ENCODE data around the gene HACD2. TPM values are rescaled to one million over a fixed set of nuclear protein-coding genes. Genes with fewer than 3 reads are reported as not detected.

Gene HACD2
- total RNA-seq, 2 donors from 2014 or later, result 22.7 to 28.6 TPM

DNA sequence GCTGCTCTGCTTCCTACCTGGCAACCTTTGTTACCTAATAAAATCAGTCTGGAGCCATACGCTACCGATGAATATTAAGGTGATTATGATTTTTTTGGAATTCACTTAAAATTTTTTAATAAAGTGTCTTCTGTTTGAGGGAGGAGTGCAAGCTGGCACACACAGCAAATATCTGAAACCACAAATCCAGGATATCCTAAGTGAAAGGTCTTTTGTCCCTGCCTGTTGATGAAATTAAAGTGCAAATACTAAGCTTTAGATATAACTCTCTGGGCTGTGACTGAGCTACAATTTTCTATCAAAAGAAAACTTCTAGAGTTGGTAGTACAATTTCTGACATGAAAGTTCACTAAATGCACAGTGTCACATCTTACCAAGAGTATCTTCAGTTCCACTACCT is 23.7 kb downstream of the HACD2 start:
- no peak for DNase-seq (ENCODE audit: low spot score)
- H3K27ac ChIP-seq, result no peak overlapping the region

DNA sequence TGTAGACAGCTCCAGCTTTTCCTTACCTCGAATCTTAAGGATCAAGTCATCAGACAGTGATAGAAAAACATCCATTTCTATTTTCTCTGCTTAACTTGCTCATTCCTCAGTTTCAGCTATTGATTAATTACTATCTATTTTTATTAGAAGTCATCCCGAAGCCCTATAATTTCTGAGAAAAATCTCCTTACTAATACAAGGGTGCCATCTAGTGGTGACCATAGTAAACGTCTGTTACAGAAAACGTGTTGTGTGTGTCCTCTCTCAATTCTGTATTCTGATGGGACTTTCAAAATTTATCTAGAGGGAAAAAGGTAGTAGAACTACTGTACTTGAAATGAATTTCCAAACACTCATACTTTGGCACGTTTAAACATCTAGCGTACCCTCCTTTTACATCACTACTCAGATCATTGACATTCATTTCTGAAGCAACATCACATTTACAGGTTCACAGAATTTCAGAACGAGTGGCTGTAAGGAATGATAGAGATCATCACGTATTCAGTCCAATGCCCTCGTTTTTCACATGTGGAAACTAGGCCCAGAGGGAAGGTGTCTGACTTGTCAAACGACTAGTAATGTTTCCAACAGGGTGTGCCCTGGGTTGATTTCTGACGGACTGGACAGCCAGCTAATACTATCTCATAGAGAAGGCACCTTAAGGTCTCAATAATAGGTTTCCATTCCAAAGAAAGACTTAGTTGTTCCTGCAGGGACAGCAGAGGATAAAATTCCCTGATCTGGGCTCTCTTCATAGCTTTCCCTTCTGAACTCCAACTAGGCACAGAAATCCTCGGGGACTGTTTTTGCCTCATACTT is 25.6 kb downstream of the HACD2 start:
- no peak for DNase-seq (ENCODE audit: low spot score)
- H3K9me3 ChIP-seq, result peaks cover 0 to 8% of the 10 kb centered on the region in 2 donors
- H3K4me1 ChIP-seq, result no peaks in the 10 kb centered on the region
- no peaks in the 10 kb centered on the region for H3K36me3 ChIP-seq
- no peak overlapping the region for H3K4me3 ChIP-seq
- TF ChIP-seq, protein P1, sequence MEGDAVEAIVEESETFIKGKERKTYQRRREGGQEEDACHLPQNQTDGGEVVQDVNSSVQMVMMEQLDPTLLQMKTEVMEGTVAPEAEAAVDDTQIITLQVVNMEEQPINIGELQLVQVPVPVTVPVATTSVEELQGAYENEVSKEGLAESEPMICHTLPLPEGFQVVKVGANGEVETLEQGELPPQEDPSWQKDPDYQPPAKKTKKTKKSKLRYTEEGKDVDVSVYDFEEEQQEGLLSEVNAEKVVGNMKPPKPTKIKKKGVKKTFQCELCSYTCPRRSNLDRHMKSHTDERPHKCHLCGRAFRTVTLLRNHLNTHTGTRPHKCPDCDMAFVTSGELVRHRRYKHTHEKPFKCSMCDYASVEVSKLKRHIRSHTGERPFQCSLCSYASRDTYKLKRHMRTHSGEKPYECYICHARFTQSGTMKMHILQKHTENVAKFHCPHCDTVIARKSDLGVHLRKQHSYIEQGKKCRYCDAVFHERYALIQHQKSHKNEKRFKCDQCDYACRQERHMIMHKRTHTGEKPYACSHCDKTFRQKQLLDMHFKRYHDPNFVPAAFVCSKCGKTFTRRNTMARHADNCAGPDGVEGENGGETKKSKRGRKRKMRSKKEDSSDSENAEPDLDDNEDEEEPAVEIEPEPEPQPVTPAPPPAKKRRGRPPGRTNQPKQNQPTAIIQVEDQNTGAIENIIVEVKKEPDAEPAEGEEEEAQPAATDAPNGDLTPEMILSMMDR (IDR thresholded peaks at IDR 0.05), result peak; percentile 62 to 85
- no peaks in the 10 kb centered on the region for H3K27me3 ChIP-seq
- no peak overlapping the region for H3K27ac ChIP-seq

More for the DNA sequence above, 23.7 kb downstream of the HACD2 start:
- no peaks in the 10 kb centered on the region for H3K27me3 ChIP-seq
- H3K9me3 ChIP-seq, result no peaks in the 10 kb centered on the region
- no peaks in the 10 kb centered on the region for H3K4me1 ChIP-seq
- TF ChIP-seq, protein P1 (IDR thresholded peaks at IDR 0.05), result no peak
- H3K4me3 ChIP-seq, result no peak overlapping the region
- H3K36me3 ChIP-seq, result no peaks in the 10 kb centered on the region

DNA sequence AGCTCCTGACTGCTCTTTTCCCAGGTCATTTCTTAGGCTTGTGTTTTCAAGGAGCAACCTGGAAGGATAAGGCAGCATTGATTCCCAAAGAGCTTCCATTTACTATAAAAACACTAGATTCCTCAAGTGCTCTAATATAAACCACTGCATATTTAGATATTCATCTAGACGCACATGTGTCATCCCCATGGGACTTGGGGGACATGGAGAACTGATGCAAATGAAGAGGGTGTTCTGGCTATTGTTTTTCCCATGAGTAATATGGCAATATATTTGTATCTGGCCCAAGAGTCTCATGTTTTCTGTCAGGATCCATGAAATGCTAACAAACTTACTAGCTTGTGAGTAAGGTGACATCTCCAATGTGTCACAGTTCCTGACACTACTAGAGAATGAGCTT is 31.3 kb downstream of the HACD2 start:
- TF ChIP-seq, protein P1 (IDR thresholded peaks at IDR 0.05), result no peak
- peaks cover 9% of the 10 kb centered on the region for H3K36me3 ChIP-seq
- no peaks in the 10 kb centered on the region for H3K27me3 ChIP-seq
- H3K9me3 ChIP-seq, result peaks cover 0 to 23% of the 10 kb centered on the region in 2 donors
- no peak for DNase-seq (ENCODE audit: low spot score)
- no peak overlapping the region for H3K4me3 ChIP-seq
- no peak overlapping the region for H3K27ac ChIP-seq
- H3K4me1 ChIP-seq, result no peaks in the 10 kb centered on the region

DNA sequence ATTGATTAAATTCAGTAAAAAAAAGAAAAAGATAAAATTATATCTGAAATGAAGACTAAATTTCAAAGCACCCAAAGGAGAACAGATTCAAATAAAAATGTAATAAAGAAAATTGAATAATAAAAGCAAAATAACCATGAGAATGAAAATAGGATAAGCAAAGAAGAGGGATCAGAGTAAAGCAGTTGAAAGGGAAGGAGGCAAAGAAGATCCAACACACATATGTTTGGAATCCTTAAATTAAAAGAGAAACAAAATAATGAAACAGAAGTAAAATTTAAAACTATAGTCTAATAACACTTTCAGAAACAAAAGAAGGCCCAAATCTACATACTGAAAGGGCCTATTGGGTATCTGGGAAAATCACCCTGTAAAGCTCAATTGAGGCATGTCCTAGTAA is 32.1 kb downstream of the HACD2 start:
- TF ChIP-seq, protein P1 (IDR thresholded peaks at IDR 0.05), result no peak
- no peak overlapping the region for H3K27ac ChIP-seq
- no peaks in the 10 kb centered on the region for H3K27me3 ChIP-seq
- peaks cover 9% of the 10 kb centered on the region for H3K36me3 ChIP-seq
- no peak for DNase-seq (ENCODE audit: low spot score)
- no peak overlapping the region for H3K4me3 ChIP-seq
- H3K9me3 ChIP-seq, result peaks cover 0 to 23% of the 10 kb centered on the region in 2 donors
- no peaks in the 10 kb centered on the region for H3K4me1 ChIP-seq

DNA sequence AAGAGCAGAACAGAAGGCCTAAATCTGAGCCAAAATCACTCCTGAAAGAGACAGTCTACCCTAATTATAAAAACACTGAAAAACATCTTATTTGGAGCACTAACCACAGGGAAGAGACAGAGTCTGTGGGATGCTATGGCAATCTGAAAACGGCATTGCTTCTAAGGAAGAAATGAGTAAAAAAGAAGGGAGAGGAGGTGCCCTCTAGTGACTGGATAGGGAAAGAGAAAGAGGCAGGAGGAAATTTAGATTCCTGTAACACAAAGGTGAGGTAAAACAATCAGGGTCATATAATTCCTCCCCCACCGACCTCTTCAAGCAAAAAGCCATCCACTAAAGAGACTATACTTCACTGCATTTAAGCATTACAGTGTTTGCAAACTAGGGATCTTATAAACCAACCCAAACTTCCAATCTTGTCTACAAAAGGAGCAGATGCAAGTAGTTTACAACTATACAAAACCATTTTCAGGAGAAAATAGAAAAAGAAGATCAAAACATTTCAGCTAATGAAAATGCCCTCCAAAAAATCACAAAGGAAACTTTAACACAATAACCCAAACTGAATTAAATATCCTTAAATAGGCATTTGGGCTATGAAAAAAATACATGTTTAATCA is 32.6 kb downstream of the HACD2 start:
- no peaks in the 10 kb centered on the region for H3K4me1 ChIP-seq
- H3K36me3 ChIP-seq, result peaks cover 9% of the 10 kb centered on the region
- no peaks in the 10 kb centered on the region for H3K27me3 ChIP-seq
- H3K9me3 ChIP-seq, result peaks cover 0 to 23% of the 10 kb centered on the region in 2 donors
- H3K4me3 ChIP-seq, result no peak overlapping the region
- no peak overlapping the region for H3K27ac ChIP-seq
- TF ChIP-seq, protein P1 (IDR thresholded peaks at IDR 0.05), result peak in 1 of 2 donors; percentile 56
- DNase-seq (ENCODE audit: low spot score), result no peak
